HG03280 (cell line): ENCODE results near the gene STAC.

Experiments used
- ATAC-seq: cut with Tn5 transposase; IDR thresholded peaks from one replicate; pipeline ENCODE4 v1.9.1; 2021; ENCODE audit warnings: mild to moderate bottlenecking, moderate library complexity; ENCODE audit not compliant: unreplicated experiment

Gene STAC

GRCh38 chr3:36511791-36512486 lies 131.6 kb downstream of the STAC start:
- no peak for ATAC-seq

DNA sequence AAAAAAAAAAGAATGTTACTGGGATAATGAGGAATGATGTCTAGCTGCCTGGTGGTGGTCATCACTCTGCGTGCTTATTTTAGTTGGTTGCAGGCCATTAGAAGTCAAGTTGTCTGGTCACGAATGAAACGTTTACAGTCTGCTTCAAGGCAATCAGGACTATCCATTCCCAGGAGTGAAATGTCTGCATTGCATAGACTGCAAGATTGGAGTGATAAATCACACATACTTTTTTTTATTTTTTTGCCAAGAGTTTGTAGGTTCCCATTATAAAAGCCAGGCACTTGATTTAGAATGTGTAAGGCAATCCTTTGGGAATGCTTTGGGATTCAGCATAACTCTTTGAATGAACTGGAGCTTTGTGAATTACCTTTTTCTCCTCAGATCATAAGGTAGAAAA lies 132.3 kb downstream of the STAC start:
- ATAC-seq = no peak

GRCh38 chr3:36514171-36514570 lies 133.9 kb downstream of the STAC start:
- no peak for ATAC-seq

DNA sequence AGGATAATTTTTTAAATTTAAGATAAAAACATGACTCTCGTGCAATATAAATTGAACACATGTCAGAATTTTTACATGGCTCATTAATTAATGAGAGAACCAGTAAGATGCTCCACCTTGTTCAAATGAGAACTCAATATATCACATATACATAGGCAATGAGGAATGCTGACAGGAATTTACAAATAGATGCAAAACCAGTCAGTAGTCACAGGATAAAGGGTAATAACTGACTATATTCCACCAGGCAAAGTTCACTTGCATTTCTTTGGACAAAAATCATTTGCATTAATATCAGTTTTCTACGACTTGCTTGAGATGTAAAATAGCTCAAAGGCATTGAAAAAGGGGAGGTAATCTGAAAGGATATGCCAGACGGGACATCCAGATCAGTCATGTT lies 139.4 kb downstream of the STAC start:
- no peak for ATAC-seq

GRCh38 chr3:36520241-36521006 lies 140.1 kb downstream of the STAC start:
- no peak for ATAC-seq

- no peak for ATAC-seq
These were observed 140.7 kb downstream of the STAC start for GRCh38 chr3:36521007-36521379.

DNA sequence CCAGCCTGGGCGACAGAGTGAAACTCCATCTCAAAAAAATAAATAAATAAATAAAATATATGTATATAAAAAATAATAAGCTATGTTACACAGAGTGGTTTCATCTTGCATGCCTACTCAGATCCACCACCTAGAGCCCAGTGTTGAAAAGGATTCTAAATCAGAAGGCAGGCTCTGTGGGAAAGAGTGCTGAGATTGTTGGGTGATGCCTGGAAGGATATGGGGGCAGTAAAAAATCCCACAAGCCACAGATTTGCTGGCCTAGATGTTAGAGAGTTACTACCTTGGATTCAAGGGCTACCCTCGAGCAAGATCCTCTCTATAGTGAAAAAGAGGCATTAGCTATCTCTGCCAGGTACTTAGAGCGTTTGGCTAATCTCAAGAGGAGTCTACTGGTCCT lies 144.3 kb downstream of the STAC start:
- no peak for ATAC-seq

DNA sequence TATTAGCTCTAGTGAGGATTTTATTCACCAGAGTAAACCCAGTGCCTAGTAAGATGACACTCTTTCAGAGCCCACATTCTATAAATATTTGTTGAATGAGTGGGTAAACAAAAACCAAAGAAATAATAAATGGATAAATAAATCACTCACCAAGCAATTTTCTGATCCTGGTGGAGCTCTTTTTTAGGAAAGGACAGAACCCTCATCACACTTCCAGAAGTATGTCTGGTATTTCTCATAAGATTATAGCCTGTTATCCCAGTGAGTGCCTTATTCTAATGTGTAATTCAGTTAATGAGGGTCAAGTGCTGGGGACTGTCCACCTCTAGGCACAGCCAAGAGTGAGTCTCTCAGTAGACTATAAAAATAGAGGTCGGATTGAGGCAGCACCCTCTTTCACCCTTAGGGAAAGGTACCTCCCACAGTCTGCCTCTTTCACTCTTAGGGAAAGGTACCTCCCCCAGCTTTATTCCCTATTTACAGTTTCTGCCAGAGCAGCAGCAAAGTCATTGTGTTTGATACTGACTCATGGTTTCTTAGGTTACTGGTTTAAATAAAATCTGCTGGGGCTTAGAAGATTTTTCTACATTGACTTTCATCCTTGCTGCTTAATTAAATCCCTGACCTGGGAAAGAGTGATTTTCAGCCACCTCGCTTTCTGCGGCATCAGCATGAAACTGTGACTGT lies 145.0 kb downstream of the STAC start:
- ATAC-seq = no peak

- ATAC-seq = no peak
These were observed 157.9 kb downstream of the STAC start for GRCh38 chr3:36538136-36538749.

DNA sequence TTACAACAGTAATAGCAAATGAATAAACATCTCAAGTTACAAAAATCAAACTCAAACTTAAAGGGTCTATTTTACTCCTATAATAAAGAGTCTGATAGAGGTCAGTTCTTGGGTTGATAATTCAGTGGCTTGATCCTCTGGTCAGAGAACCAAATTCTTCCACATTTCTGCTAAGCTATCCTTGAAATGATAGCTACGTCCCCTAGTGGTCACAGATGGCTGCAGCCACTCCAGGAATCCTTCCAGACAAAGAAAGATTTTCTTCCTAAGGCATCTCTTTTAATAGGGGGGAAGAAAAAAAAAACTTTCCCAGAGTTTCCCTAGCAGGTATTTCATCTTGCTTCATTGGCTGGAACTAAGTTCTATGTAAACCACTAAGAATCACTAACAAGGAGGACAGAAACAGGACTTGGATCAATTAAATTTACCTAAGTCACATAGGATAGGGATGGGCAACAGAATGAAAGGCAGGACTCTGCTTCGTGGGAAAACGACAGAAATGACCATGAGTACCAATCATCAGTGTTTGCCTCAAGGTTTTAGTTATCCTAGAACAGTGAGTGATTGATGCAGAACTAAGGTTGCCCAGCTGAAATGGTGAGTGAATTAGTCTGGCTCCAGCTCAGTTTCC lies 160.7 kb downstream of the STAC start:
- no peak for ATAC-seq

- no peak for ATAC-seq
These were observed 161.9 kb downstream of the STAC start for GRCh38 chr3:36542186-36542585.

DNA sequence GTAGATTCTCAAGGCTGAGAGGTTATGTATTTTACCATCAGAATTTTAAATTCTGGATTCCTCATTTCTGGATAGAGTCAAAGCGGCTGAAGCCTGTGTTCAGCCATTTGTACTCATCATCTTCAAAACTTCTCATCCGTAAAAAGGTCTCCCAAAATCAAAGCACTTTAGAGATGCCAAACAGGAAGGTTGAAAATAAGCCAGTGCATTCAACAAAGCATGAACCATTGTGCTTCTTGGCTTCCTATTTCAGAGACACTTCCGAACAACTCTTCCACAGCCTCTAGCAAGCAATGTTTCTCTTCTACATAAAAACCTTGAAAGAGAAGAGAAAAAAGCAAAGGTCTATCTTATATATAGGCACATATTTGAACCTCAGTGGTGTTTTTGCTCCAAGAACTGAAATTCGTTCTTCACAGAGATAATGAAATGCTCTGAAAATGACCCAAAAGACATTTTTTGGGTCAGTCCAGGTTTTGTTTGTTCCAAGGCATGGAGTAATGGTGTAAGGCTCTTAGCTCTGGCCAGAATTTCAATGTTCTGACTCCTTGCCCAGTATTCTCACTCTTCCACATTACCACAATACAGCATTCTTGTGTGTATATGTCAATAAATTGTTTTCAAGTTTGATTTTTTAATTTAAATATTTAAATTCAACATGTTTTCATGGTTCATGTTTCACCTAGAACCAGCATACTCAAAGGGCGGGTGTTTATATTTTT lies 163.1 kb downstream of the STAC start:
- no peak for ATAC-seq

GRCh38 chr3:36546226-36546625 lies 165.9 kb downstream of the STAC start:
- no peak for ATAC-seq

DNA sequence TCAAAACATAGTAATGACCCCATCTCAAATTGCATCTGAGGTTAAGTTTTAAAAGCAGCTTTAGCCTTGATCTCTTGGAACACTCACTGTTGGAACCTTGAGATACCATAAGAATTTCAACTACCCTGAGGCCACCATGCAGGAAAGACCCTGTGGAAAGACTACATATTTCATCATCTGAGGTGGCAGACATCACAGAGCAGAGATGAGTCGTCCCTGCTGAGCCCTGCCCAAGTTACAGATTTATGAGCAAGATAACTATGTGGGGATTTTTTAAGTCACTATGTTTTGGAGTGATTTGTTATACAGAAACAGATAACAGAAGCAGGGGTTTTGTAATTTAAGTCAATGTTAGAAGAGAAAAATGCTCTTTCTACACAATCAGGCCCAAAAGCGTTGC lies 168.4 kb downstream of the STAC start:
- no peak for ATAC-seq

DNA sequence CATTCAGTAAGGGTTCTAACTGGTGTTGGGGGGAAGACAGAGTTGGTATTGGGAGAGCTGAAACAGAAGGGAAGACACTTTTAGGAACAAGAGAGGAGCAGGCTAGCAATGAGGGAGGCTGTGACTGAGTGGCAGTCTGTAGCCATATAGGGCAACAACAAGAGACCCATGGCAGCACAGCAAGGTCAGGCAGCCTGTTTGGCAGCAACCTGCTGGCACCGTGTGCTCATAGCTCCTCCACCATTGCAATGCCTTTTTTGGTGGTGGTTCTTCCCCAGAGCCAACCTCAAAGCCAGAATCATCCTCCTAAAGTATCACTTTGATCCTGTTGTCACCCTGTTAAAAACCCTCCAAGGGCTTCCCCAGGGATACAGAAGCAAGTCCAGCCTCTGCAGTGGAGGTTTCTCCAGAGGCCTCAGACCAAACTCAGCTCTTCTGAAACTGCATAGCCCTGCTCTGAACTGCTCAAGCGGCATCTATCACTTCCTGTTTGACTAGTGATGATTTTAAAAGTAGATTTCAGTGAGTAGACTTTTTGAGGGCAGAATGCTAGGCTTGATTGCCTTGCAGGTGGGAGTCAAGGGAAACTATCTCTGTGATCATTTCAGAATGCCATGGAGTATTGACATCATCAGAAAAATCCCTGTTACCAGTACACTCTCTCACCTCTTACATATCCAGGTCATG lies 176.9 kb downstream of the STAC start:
- ATAC-seq = no peak

DNA sequence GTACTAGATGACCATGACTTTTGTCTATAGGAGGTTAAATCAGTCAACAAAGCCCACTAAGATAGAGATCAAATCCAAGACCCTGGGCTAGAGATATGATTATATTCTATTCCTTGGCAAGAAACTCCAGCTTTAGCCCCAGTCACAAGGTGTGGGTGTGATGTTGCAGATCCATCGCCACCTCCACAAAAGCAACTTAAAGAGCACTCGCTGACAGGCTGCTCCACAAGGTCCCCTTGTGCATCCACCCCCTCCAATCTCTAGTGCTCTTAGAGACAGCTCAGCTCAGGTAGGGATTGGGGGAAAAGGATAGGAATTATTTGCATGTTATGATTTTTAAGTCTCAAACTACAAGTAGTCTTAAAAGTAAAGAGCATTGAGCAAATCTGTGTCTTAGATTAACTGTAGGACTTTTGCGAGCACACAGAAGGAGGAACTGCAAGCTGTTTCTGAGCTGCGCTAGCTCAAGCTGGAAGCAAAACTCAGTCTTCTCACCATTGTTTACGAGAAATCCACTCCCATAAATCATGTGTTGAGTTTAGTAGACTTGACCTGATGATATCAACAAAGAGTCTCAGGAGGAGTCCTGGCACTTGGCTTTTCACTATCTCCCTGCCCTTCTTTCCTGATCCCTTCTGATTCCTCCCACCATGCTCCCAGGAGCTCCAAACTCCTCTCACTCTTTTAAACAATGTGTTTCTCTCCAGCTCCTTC lies 177.6 kb downstream of the STAC start:
- ATAC-seq = no peak

GRCh38 chr3:36558961-36559360 lies 178.7 kb downstream of the STAC start:
- no peak for ATAC-seq

- ATAC-seq = no peak
These were observed 180.4 kb downstream of the STAC start for GRCh38 chr3:36560685-36561084.

DNA sequence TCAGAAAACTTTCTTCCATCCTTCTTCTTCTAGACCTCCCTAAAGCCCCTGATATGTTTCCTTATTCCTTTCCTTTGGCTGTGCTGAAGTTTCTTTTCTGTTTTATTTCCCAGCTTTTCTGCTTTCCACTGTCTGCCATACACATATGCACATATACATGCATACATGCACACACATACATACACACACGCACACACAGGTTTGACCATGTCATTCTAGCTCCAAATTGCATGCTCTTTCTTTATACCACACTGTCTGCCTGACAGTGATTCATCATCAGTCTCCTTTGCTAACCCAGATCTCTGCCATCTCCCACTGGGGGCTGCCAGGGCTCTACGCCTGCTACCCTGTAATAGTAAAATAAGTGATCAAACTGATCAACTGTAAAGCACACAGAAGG lies 181.3 kb downstream of the STAC start:
- ATAC-seq = no peak
